H1 (cell line): ENCODE measurements around the gene H6PD. TPM values are rescaled to one million over a fixed set of nuclear protein-coding genes. Genes with fewer than 3 reads are reported as not detected.

Source experiments
- ASH2L ChIP-seq: fragments of 200-600, 300-600 bp; sonication (generic); IDR thresholded peaks from one replicate; pipeline ENCODE4 v1.7.1; 2017; ENCODE audit warnings: low read length
- CHD7 ChIP-seq: fragments of 300-600 bp; sonication (generic); IDR thresholded peaks from 2 replicates; pipeline ENCODE4 v1.7.1; 2012; ENCODE audit warnings: low read length, moderate library complexity, mild to moderate bottlenecking, inconsistent platforms; ENCODE audit not compliant: insufficient replicate concordance
- CTBP2 ChIP-seq: IDR thresholded peaks from 2 replicates; pipeline ENCODE4 v1.7.0; 2011; ENCODE audit warnings: borderline replicate concordance, mild to moderate bottlenecking, moderate library complexity, mixed read lengths, low read length; ENCODE audit not compliant: insufficient read depth, insufficient read length
- POLR2A ChIP-seq, 2 experiments: IDR thresholded peaks; 1 replicate in 1 of 2; 2 replicates in 1 of 2; pipeline ENCODE4 v1.6.1; 2011; ENCODE audit warnings: low read depth in 2 of 2, low read length in 2 of 2, mild to moderate bottlenecking in 2 of 2; ENCODE audit errors: control extremely low read depth in 1 of 2
- RAD21 ChIP-seq, 2 experiments: IDR thresholded peaks in 1 of 2; conservative IDR thresholded peaks in 1 of 2; 2 replicates each; pipeline ENCODE4 v1.6.1; 2011; ENCODE audit warnings: low read depth in 2 of 2, low read length in 2 of 2, improper control_type of control experiment in 1 of 2, inconsistent platforms in 1 of 2, mild to moderate bottlenecking in 1 of 2, moderate library complexity in 1 of 2
- SP1 ChIP-seq: IDR thresholded peaks from 2 replicates; pipeline ENCODE4 v1.6.1; 2011; ENCODE audit warnings: low read depth, low read length
- TAF7 ChIP-seq: optimal IDR thresholded peaks from 2 replicates; pipeline ENCODE3; 2011; ENCODE audit warnings: low read depth, mild to moderate bottlenecking, inconsistent platforms, low read length, moderate library complexity, borderline replicate concordance
- polyA plus RNA-seq, 7 experiments: library from polyadenylated mRNA; depleted of rRNA in 3 of 7; stranded (reverse) in 5 of 7; unstranded in 2 of 7; fragments of >200 nt in 5 of 7; fragments of 200-250 nt in 2 of 7; gene quantifications; 1 replicate in 5 of 7; 2 replicates in 1 of 7; 4 replicates in 1 of 7; pipeline versions ENCODE4 v1.2.1 to v1.2.3, GENCODE V29; 2011 to 2013; ENCODE audit warnings: missing spikeins in 2 of 7, mixed read lengths in 2 of 7
- total RNA-seq: library from RNA; stranded (reverse); fragmentation: NEBNext Ultra II Directional; extraction: Animal tissue kit (Norgen Biotek cat#: 25700); gene quantifications from 2 replicates; pipeline ENCODE4 v1.2.1, GENCODE V29; 2021

The H6PD gene
- total and polyA plus RNA-seq, 2 of the 8 experiments (the other 6 are each of a cell fraction or from before 2014, with no cell fraction given), result 3.6 to 3.8 TPM

- TF ChIP-seq CHD7, result no peak
- TF ChIP-seq TAF7, result no peak
- no peak for TF ChIP-seq ASH2L
- TF ChIP-seq SP1, result no peak
- no peak for TF ChIP-seq RAD21 (IDR thresholded peaks at IDR 0.05 in 1 of 2, conservative IDR thresholded peaks at IDR 0.05 in 1 of 2; ENCODE audit: low read depth in 2 of 2, low read length in 2 of 2)
- TF ChIP-seq CTBP2, result no peak
- TF ChIP-seq POLR2A (IDR thresholded peaks at IDR 0.05; ENCODE audit: control extremely low read depth in 1 of 2, low read depth in 2 of 2, low read length in 2 of 2), result no peak
Observed at GRCh38 chr1:9297831-9298230, 63.3 kb downstream of the H6PD start (continued).
